Hepatocyte (in vitro differentiated cells): Measurements from ENCODE around the gene APBA1.

Source experiments
- EZH2phosphoT487 ChIP-seq: fragments of 200-600 bp; sonication (generic); IDR thresholded peaks from one replicate; pipeline ENCODE4 v1.6.1; 2018; ENCODE audit warnings: antibody characterized with exemption, mild to moderate bottlenecking, low read depth, moderate library complexity; ENCODE audit not compliant: unreplicated experiment, severe bottlenecking
- TF ChIP-seq, protein P1 (sequence below): fragments of 200-600 bp; sonication (generic); IDR thresholded peaks from 2 replicates; pipeline ENCODE4 v1.5.1; 2016; ENCODE audit warnings: antibody characterized with exemption, mild to moderate bottlenecking; ENCODE audit not compliant: poor library complexity

DNA sequence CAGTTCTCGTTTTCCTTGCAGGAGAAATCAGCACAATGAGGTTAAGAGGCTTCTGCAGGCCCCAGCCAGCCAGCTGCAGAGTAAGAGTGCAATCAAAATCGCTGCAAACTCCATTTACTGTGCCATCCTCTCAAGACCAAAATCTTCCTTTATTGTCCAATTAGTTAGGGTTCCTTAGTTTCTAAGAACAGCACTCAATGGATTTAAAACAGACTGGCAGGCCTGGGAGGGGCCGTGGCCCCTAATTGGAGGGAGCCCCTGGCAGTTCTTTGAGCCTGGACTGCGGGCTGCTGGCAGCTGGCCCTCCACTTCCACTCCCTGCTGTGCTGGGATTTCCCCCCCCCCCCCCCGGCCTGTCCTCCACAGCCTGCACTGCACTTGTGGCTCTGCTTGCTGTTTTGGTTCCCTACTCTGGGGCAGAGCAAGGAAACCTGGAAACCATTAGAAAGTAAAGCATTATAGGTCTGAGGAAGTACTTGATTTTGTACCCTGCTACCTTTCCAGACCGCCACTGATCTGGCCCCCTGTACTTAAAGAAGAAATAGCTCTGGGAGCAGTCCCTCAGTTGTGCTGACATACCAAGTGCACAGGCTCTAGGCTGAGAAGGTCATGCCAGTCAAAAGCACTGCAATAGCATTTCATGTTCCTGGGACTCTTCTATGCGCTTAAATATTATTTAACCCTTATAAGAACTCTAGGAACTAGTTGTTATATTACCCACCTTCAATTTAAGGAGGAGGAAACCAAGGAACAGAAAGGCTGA is 129.0 kb downstream of the APBA1 start:
- TF ChIP-seq, protein P1, sequence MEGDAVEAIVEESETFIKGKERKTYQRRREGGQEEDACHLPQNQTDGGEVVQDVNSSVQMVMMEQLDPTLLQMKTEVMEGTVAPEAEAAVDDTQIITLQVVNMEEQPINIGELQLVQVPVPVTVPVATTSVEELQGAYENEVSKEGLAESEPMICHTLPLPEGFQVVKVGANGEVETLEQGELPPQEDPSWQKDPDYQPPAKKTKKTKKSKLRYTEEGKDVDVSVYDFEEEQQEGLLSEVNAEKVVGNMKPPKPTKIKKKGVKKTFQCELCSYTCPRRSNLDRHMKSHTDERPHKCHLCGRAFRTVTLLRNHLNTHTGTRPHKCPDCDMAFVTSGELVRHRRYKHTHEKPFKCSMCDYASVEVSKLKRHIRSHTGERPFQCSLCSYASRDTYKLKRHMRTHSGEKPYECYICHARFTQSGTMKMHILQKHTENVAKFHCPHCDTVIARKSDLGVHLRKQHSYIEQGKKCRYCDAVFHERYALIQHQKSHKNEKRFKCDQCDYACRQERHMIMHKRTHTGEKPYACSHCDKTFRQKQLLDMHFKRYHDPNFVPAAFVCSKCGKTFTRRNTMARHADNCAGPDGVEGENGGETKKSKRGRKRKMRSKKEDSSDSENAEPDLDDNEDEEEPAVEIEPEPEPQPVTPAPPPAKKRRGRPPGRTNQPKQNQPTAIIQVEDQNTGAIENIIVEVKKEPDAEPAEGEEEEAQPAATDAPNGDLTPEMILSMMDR: no peak
- no peak for TF ChIP-seq EZH2phosphoT487
